ENCODE measurements around the gene ABCA12. TPM values are rescaled to one million over a fixed set of nuclear protein-coding genes. Genes with fewer than 3 reads are reported as not detected.

Gene ABCA12
- total RNA-seq, 1 experiment from 2014 or later = 1.3 TPM

- no peaks in the 10 kb centered on the region for H3K27me3 ChIP-seq (ENCODE audit: insufficient read depth, low read length)
- POLR2A ChIA-PET = no interaction called here
- CTCF ChIA-PET = no interaction called here
- no peak overlapping the region for H3K4me2 ChIP-seq (ENCODE audit: low read length)
- BruUV-seq (replicated peaks) = no TSS peak
- ATAC-seq (no peak), DNase-seq (ENCODE audit: low read depth, low spot score) (no peak)
- no peak for TF ChIP-seq EZH2 (IDR thresholded peaks at IDR 0.05)
- TF ChIP-seq YY1 (IDR thresholded peaks at IDR 0.05; ENCODE audit: extremely low read depth, insufficient replicate concordance, low read depth, low read length) = no peak
- TF ChIP-seq JUND (IDR thresholded peaks at IDR 0.05) = no peak
- TF ChIP-seq, protein P1, sequence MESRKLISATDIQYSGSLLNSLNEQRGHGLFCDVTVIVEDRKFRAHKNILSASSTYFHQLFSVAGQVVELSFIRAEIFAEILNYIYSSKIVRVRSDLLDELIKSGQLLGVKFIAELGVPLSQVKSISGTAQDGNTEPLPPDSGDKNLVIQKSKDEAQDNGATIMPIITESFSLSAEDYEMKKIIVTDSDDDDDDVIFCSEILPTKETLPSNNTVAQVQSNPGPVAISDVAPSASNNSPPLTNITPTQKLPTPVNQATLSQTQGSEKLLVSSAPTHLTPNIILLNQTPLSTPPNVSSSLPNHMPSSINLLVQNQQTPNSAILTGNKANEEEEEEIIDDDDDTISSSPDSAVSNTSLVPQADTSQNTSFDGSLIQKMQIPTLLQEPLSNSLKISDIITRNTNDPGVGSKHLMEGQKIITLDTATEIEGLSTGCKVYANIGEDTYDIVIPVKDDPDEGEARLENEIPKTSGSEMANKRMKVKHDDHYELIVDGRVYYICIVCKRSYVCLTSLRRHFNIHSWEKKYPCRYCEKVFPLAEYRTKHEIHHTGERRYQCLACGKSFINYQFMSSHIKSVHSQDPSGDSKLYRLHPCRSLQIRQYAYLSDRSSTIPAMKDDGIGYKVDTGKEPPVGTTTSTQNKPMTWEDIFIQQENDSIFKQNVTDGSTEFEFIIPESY (IDR thresholded peaks at IDR 0.05; ENCODE audit: extremely low read depth, insufficient replicate concordance, low read length) = no peak
- TF ChIP-seq, protein P2, sequence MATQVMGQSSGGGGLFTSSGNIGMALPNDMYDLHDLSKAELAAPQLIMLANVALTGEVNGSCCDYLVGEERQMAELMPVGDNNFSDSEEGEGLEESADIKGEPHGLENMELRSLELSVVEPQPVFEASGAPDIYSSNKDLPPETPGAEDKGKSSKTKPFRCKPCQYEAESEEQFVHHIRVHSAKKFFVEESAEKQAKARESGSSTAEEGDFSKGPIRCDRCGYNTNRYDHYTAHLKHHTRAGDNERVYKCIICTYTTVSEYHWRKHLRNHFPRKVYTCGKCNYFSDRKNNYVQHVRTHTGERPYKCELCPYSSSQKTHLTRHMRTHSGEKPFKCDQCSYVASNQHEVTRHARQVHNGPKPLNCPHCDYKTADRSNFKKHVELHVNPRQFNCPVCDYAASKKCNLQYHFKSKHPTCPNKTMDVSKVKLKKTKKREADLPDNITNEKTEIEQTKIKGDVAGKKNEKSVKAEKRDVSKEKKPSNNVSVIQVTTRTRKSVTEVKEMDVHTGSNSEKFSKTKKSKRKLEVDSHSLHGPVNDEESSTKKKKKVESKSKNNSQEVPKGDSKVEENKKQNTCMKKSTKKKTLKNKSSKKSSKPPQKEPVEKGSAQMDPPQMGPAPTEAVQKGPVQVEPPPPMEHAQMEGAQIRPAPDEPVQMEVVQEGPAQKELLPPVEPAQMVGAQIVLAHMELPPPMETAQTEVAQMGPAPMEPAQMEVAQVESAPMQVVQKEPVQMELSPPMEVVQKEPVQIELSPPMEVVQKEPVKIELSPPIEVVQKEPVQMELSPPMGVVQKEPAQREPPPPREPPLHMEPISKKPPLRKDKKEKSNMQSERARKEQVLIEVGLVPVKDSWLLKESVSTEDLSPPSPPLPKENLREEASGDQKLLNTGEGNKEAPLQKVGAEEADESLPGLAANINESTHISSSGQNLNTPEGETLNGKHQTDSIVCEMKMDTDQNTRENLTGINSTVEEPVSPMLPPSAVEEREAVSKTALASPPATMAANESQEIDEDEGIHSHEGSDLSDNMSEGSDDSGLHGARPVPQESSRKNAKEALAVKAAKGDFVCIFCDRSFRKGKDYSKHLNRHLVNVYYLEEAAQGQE (IDR thresholded peaks at IDR 0.05; ENCODE audit: low read depth) = no peak
- no peak for TF ChIP-seq POLR2A (IDR thresholded peaks at IDR 0.05; ENCODE audit: borderline replicate concordance, extremely low read depth, insufficient read depth, insufficient read length)
- no peak for TF ChIP-seq CTCF (IDR thresholded peaks at IDR 0.05 in 2 of 3, conservative IDR thresholded peaks at IDR 0.05 in 1 of 3; ENCODE audit: borderline replicate concordance in 1 of 3, insufficient read depth in 1 of 3, low read depth in 2 of 3, low read length in 2 of 3)
- no peak for TF ChIP-seq EGR1 (IDR thresholded peaks at IDR 0.05; ENCODE audit: low read depth)
- TF ChIP-seq SIN3A (IDR thresholded peaks at IDR 0.05; ENCODE audit: low read depth) = no peak
- TF ChIP-seq EZH2phosphoT487 (IDR thresholded peaks at IDR 0.05; ENCODE audit: borderline replicate concordance) = no peak
- no peak for TF ChIP-seq ELF1 (IDR thresholded peaks at IDR 0.05; ENCODE audit: borderline replicate concordance, low read depth)
- TF ChIP-seq CEBPB (IDR thresholded peaks at IDR 0.05; ENCODE audit: low read depth) = no peak
- no peak for TF ChIP-seq POLR2AphosphoS5 (IDR thresholded peaks at IDR 0.05; ENCODE audit: low read depth, low read length)
- TF ChIP-seq TCF7L2 (IDR thresholded peaks at IDR 0.05; ENCODE audit: borderline replicate concordance, extremely low read depth, insufficient read depth, insufficient read length) = no peak
- no peak for TF ChIP-seq RAD21 (IDR thresholded peaks at IDR 0.05; ENCODE audit: low read depth)
- no peak for TF ChIP-seq SRF (IDR thresholded peaks at IDR 0.05; ENCODE audit: low read depth)
- no peak for TF ChIP-seq SP1 (IDR thresholded peaks at IDR 0.05; ENCODE audit: low read depth)
- TF ChIP-seq FOSL1 (IDR thresholded peaks at IDR 0.05; ENCODE audit: low read depth) = no peak
- H3K4me3 ChIP-seq (replicated peaks in 1 of 2; ENCODE audit: low read depth in 1 of 2, low read length in 2 of 2) = no peak overlapping the region
- RAD21 ChIA-PET (ENCODE audit: low non-redundant PET in 1 of 2, low total read pairs in 2 of 2, uncharacterized antibody in 2 of 2, unreplicated experiment in 2 of 2) = no interaction called here
- H3K36me3 ChIP-seq (ENCODE audit: control insufficient read depth in 1 of 2, insufficient read depth in 2 of 2, low read length in 2 of 2) = no peaks in the 10 kb centered on the region
- H4K20me1 ChIP-seq (ENCODE audit: insufficient read depth) = no peaks in the 10 kb centered on the region
- no peaks in the 10 kb centered on the region; the same call in 1 of the 2 replicates for H3K9me2 ChIP-seq (ENCODE audit: insufficient read depth)
- H3K9ac ChIP-seq (ENCODE audit: low read length) = no peak overlapping the region
- H3K4me1 ChIP-seq (ENCODE audit: control insufficient read depth in 1 of 2, insufficient read depth in 2 of 2, low read length in 2 of 2) = no peaks in the 10 kb centered on the region
- H2AFZ ChIP-seq (ENCODE audit: low read depth, low read length, poor library complexity, severe bottlenecking) = no peak overlapping the region
- intact Hi-C loops (cut with micrococcal nuclease) = no loop called here
- no peaks in the 10 kb centered on the region for H3K9me3 ChIP-seq (ENCODE audit: control insufficient read depth in 1 of 2, insufficient read depth in 1 of 2, low read depth in 1 of 2, low read length in 2 of 2)
- H3K27ac ChIP-seq (ENCODE audit: low read depth, low read length) = no peak overlapping the region
- H3K79me2 ChIP-seq (ENCODE audit: insufficient read depth, low read length) = no peaks in the 10 kb centered on the region
These were observed 172.0 kb downstream of the ABCA12 start for GRCh38 chr2:214966420-214966819.

All from HCT116 (cell line).